ENCODE data around the gene ANKHD1. TPM values are rescaled to one million over a fixed set of nuclear protein-coding genes. Genes with fewer than 3 reads are reported as not detected.

ANKHD1 gene
- polyA plus RNA-seq, 3 donors, result 29.0 to 110 (median 43.6) TPM

DNA sequence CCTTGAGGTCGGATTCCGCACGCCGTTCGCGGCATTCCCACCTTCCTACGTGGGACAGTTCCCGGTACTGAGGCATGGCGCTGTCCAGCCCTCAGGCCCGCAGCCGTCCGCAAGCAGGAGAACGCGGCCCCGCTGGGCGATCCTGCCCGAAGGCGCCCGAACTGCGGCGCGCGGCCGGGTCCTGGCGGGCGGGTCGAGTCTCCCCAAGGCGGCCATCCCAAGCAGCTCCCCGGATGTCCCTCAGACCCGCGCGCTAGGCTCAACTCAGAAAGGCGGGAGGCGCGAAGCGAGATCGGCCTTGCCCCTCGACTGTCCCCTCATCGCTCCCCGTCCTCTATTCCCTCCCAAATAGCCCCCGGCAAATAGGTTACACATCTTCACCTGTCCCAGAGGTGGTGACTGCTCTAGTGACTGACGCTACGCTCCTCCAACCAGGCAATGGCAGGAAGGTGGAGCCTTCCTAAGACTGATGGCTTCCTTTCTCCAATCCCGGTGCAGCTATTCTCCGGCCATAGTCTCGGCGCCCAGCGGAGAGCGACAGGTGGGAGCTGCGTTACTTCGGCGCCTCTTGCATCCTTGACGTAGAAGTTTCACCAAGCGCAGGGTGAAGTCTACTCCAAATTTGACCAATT, 787 bp upstream of the ANKHD1 start:
- Mint-ChIP-seq H3K4me3 (no peak overlapping the region), H3K9me3 (no peaks in the 10 kb centered on the region), H3K27me3 (ENCODE audit: low read depth in 3 of 3) (no peaks in the 10 kb centered on the region), H3K36me3 (peaks cover 2 to 13% of the 10 kb centered on the region in 2 donors), H3K27ac (peak overlapping the region in 2 of 7 donors; percentile 92 to 93), H3K4me1 (peaks cover 32% of the 10 kb centered on the region)
- intact Hi-C loops (cut with micrococcal nuclease), result loop anchor here in 1 of 2 donors (5.0 to 10.0 kb wide), 3 partner anchors 144 to 311 kb away; partner anchors contain the start of genes EIF4EBP3, IK and NDUFA2
- Histone ChIP-seq H4K20me1 (ENCODE audit: insufficient read depth, low read length) (peaks cover 39% of the 10 kb centered on the region), H3K4me1 (ENCODE audit: control insufficient read depth in 1 of 2, insufficient read depth in 2 of 2, low read length in 2 of 2) (peaks cover 23 to 32% of the 10 kb centered on the region in 2 donors), H3K27me3 (ENCODE audit: control insufficient read depth in 2 of 2, insufficient read depth in 2 of 2, low read length in 2 of 2) (no peaks in the 10 kb centered on the region), H3K4me2 (replicated peaks; ENCODE audit: extremely low read depth, low read length, poor library complexity, severe bottlenecking) (peak overlapping the region; percentile 72), H3K9ac (ENCODE audit: insufficient read depth, low read length, poor library complexity, severe bottlenecking) (peak overlapping the region; percentile 81), H2AFZ (ENCODE audit: insufficient read depth, low read depth, low read length, poor library complexity, severe bottlenecking) (peak overlapping the region; percentile 92), H3K27ac (ENCODE audit: low read depth in 1 of 2, low read length in 2 of 2) (peak overlapping the region; percentile 68 to 94), H3K9me3 (replicated peaks in 1 of 2; ENCODE audit: control insufficient read depth in 1 of 2, insufficient read depth in 1 of 2, low read length in 2 of 2) (no peaks in the 10 kb centered on the region), H3K36me3 (replicated peaks in 1 of 2; ENCODE audit: control insufficient read depth in 1 of 2, insufficient read depth in 2 of 2, low read length in 2 of 2) (peaks cover 0 to 11% of the 10 kb centered on the region in 2 donors), H3K79me2 (ENCODE audit: insufficient read depth, low read length) (peaks cover 78% of the 10 kb centered on the region), H3K4me3 (replicated peaks in 1 of 3; ENCODE audit: low read depth in 2 of 3, low read length in 3 of 3) (peak overlapping the region; percentile 53 to 86 (median 74))
- under 1% methylated on average over 52 of the region's 54 CpGs for WGBS (ENCODE audit: insufficient coverage)
- DNase-seq, result peak; percentile 87 to 89 (median 88)
- TF ChIP-seq, protein P1, sequence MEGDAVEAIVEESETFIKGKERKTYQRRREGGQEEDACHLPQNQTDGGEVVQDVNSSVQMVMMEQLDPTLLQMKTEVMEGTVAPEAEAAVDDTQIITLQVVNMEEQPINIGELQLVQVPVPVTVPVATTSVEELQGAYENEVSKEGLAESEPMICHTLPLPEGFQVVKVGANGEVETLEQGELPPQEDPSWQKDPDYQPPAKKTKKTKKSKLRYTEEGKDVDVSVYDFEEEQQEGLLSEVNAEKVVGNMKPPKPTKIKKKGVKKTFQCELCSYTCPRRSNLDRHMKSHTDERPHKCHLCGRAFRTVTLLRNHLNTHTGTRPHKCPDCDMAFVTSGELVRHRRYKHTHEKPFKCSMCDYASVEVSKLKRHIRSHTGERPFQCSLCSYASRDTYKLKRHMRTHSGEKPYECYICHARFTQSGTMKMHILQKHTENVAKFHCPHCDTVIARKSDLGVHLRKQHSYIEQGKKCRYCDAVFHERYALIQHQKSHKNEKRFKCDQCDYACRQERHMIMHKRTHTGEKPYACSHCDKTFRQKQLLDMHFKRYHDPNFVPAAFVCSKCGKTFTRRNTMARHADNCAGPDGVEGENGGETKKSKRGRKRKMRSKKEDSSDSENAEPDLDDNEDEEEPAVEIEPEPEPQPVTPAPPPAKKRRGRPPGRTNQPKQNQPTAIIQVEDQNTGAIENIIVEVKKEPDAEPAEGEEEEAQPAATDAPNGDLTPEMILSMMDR (IDR thresholded peaks at IDR 0.05), result no peak

DNA sequence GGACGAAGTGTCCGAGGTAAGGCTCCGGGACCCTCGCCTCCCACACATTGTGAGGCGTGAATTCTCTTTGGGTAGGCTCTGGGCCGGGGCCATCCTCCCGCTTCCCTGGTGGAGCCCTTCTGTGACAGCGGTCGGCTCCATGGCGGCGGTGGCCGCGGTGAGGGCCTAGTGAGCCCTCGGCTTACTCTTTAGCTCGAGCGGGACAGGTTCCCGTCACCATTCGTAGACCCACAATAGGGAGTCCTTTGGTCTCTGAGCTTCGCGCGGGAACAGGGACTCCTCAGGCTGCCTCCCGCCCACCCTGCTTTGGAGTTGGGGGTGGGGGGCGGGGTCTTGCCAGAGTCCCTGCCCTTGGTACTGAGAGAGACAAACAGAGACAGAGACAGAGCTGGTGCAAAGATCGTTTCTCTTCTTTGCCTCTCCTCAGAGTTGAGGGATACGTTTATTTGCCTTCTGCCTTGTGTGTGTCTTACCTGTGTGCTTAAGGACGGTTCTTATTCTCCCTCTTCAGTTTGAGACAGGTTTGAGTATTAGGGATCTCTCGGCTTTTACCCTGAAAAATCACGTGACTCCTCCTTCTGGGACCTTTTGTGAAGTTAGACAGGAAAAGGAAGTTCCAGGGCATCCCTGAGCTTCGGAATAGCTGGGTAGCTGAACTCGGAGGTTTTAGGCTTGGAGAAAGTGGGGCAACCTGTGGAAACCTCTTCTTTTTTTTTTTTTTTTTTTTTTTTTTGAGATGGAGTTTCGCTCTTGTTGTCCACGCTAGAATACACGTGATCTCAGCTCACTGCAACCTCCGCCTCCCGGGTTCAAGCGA, 833 bp downstream of the ANKHD1 start:
- H3K4me1 ChIP-seq (ENCODE audit: control insufficient read depth in 1 of 2, insufficient read depth in 2 of 2, low read length in 2 of 2), result peaks cover 23 to 32% of the 10 kb centered on the region in 2 donors
- no peaks in the 10 kb centered on the region for H3K27me3 ChIP-seq (ENCODE audit: control insufficient read depth in 2 of 2, insufficient read depth in 2 of 2, low read length in 2 of 2)
- H3K9me3 ChIP-seq (replicated peaks in 1 of 2; ENCODE audit: control insufficient read depth in 1 of 2, insufficient read depth in 1 of 2, low read length in 2 of 2), result no peaks in the 10 kb centered on the region
- H3K79me2 ChIP-seq (ENCODE audit: insufficient read depth, low read length), result peaks cover 90% of the 10 kb centered on the region
- H3K4me2 ChIP-seq (replicated peaks; ENCODE audit: extremely low read depth, low read length, poor library complexity, severe bottlenecking), result peak overlapping the region; percentile 88
- H3K27ac ChIP-seq (ENCODE audit: low read depth in 1 of 2, low read length in 2 of 2), result peak overlapping the region; percentile 91 to 94
- Mint-ChIP-seq H3K4me1 (peaks cover 32% of the 10 kb centered on the region), H3K27ac (peak overlapping the region in 2 of 7 donors; percentile 69 to 72), H3K4me3 (no peak overlapping the region), H3K27me3 (ENCODE audit: low read depth in 3 of 3) (no peaks in the 10 kb centered on the region), H3K36me3 (peaks cover 8 to 24% of the 10 kb centered on the region in 2 donors), H3K9me3 (no peaks in the 10 kb centered on the region)
- H4K20me1 ChIP-seq (ENCODE audit: insufficient read depth, low read length), result peaks cover 54% of the 10 kb centered on the region
- H3K9ac ChIP-seq (ENCODE audit: insufficient read depth, low read length, poor library complexity, severe bottlenecking), result peak overlapping the region; percentile 96
- peak; percentile 11 to 56 (median 49) for DNase-seq
- TF ChIP-seq, protein P1 (IDR thresholded peaks at IDR 0.05), result no peak
- peaks cover 6 to 23% of the 10 kb centered on the region in 2 donors for H3K36me3 ChIP-seq (replicated peaks in 1 of 2; ENCODE audit: control insufficient read depth in 1 of 2, insufficient read depth in 2 of 2, low read length in 2 of 2)
- intact Hi-C loops (cut with micrococcal nuclease), result loop anchor here in 1 of 2 donors (5.0 to 10.0 kb wide), 3 partner anchors 142 to 310 kb away; partner anchors contain the start of genes EIF4EBP3, IK and NDUFA2
- WGBS (ENCODE audit: insufficient coverage), result 5% methylated on average over 21 of the region's 36 CpGs
- H3K4me3 ChIP-seq (replicated peaks in 1 of 3; ENCODE audit: low read depth in 2 of 3, low read length in 3 of 3), result peak overlapping the region; percentile 67 to 87 (median 86)
- H2AFZ ChIP-seq (ENCODE audit: insufficient read depth, low read depth, low read length, poor library complexity, severe bottlenecking), result peak overlapping the region; percentile 77

Measured in CD14-positive monocyte (primary cell).